Prostate gland (tissue), 2 donors: ENCODE measurements around the gene SCGB1A1. TPM values are rescaled to one million over a fixed set of nuclear protein-coding genes. Genes with fewer than 3 reads are reported as not detected.

Source experiments
- DNase-seq: peaks from one replicate; pipeline ENCODE4 v3.0.0-alpha.2; 2019; ENCODE audit warnings: low spot score
- H3K27ac ChIP-seq, 2 donors: fragments of 200-600 bp; sonication (generic); 2 replicates each; pipeline ENCODE4 v1.5.1; 2017 to 2019
- H3K27me3 ChIP-seq: fragments of 200-600 bp; sonication (generic); replicated peaks from 2 replicates; pipeline ENCODE4 v1.5.1; 2019; ENCODE audit not compliant: insufficient read depth
- H3K36me3 ChIP-seq, 2 donors: fragments of 200-600 bp; sonication (generic); 1 replicate in 1 of 2; 2 replicates in 1 of 2; pipeline versions ENCODE4 v1.5.1 to v1.8.1; 2017 to 2019
- H3K4me1 ChIP-seq: fragments of 200-600 bp; sonication (generic); replicated peaks from 2 replicates; pipeline ENCODE4 v1.5.1; 2019
- H3K4me3 ChIP-seq, 2 donors: fragments of 200-600 bp; sonication (generic); 2 replicates each; pipeline ENCODE4 v1.5.1; 2017 to 2019
- H3K9me3 ChIP-seq: fragments of 200-600 bp; sonication (generic); 2 replicates; pipeline ENCODE4 v1.5.1; 2017
- CTCF ChIP-seq, 4 experiments: fragments of 200-600 bp in 2 of 4; fragments of 450-650 bp in 2 of 4; sonication (generic) in 2 of 4; IDR thresholded peaks; 1 replicate in 3 of 4; 2 replicates in 1 of 4; pipeline ENCODE4 v1.5.1; 2016 to 2019; ENCODE audit warnings: antibody characterized with exemption in 4 of 4, mild to moderate bottlenecking in 2 of 4, moderate library complexity in 2 of 4
- POLR2AphosphoS5 ChIP-seq: sonication (generic); formaldehyde crosslinking; IDR thresholded peaks from one replicate; pipeline ENCODE4 v1.6.1; 2017; ENCODE audit warnings: antibody characterized with exemption
- WGBS: methylation state at CpG from one replicate; pipeline ENCODE4 v1.1.5; 2018; 5-methylcytosine and 5-hydroxymethylcytosine counted together
- intact Hi-C: fragments of 100-400 bp; cut with DNase I; formaldehyde crosslinking; loops from one replicate; pipeline ENCODE4 v1.14.2; 2022
- total RNA-seq, 2 donors: library from RNA; depleted of rRNA; stranded (reverse); fragments of >200 nt; gene quantifications; one replicate each; pipeline ENCODE4 v1.1.0, GENCODE V29; 2016

Gene SCGB1A1
- total RNA-seq, 2 donors from 2014 or later, result 6.8 to 203 TPM

GRCh38 chr11:62472063-62472884 lies 53.4 kb downstream of the SCGB1A1 start:
- Histone ChIP-seq H3K4me1 (no peaks in the 10 kb centered on the region), H3K9me3 (no peaks in the 10 kb centered on the region), H3K27me3 (no peaks in the 10 kb centered on the region), H3K27ac (no peak overlapping the region), H3K4me3 (no peak overlapping the region), H3K36me3 (no peaks in the 10 kb centered on the region)
- TF ChIP-seq POLR2AphosphoS5 (no peak), CTCF (IDR thresholded peaks at IDR 0.05) (no peak)
- intact Hi-C loops, result no loop called here
- WGBS, result 76% methylated on average over 9 of the region's 9 CpGs
- no peak for DNase-seq

Other genes starting within 250 kb of the SCGB1A1 start
- not detected for gene SCGB1D1, start 228.8 kb upstream of the SCGB1A1 start, total RNA-seq
- gene SCGB2A1, start 210.4 kb upstream of the SCGB1A1 start, total RNA-seq, result 10 to 100 TPM in 1 of 2 donors, 1 to 10 TPM in 1; 5.1 to 12.4 TPM
- 10 to 100 TPM in 1 of 2 donors, not detected in 1; 40.5 TPM for gene SCGB1D2, start 176.8 kb upstream of the SCGB1A1 start, total RNA-seq
- gene SCGB2A2, start 148.9 kb upstream of the SCGB1A1 start, total RNA-seq, result not detected
- not detected for gene SCGB1D4, start 120.0 kb upstream of the SCGB1A1 start, total RNA-seq
- gene ASRGL1, start 81.6 kb upstream of the SCGB1A1 start, total RNA-seq, result 10 to 100 TPM; 27.6 to 93.0 TPM
- gene AHNAK, start 127.8 kb downstream of the SCGB1A1 start, total RNA-seq, result 100 to 1,000 TPM; 367 to 434 TPM
- gene EEF1G, start 154.9 kb downstream of the SCGB1A1 start, total RNA-seq, result 1,000 to 10,000 TPM; 1,254 to 2,389 TPM
- gene TUT1, start 172.5 kb downstream of the SCGB1A1 start, total RNA-seq, result 10 to 100 TPM; 26.6 to 30.6 TPM
- gene MTA2, start 182.8 kb downstream of the SCGB1A1 start, total RNA-seq, result 100 to 1,000 TPM in 1 of 2 donors, 10 to 100 TPM in 1; 96.5 to 110 TPM
- gene EML3, start 193.7 kb downstream of the SCGB1A1 start, total RNA-seq, result 10 to 100 TPM; 50.2 to 80.1 TPM
- gene ROM1, start 194.2 kb downstream of the SCGB1A1 start, total RNA-seq, result 10 to 100 TPM in 1 of 2 donors, 1 to 10 TPM in 1; 8.0 to 12.7 TPM
- 10 to 100 TPM; 57.0 to 75.3 TPM for gene B3GAT3, start 203.0 kb downstream of the SCGB1A1 start, total RNA-seq
- gene GANAB, start 227.6 kb downstream of the SCGB1A1 start, total RNA-seq, result 100 to 1,000 TPM; 163 to 199 TPM
- 10 to 100 TPM; 34.0 to 35.3 TPM for gene INTS5, start 234.3 kb downstream of the SCGB1A1 start, total RNA-seq
- 10 to 100 TPM; 27.8 to 68.0 TPM for gene C11orf98, start 246.2 kb downstream of the SCGB1A1 start, total RNA-seq
- gene CSKMT, start 246.3 kb downstream of the SCGB1A1 start, total RNA-seq, result 10 to 100 TPM in 1 of 2 donors, 1 to 10 TPM in 1; 9.7 to 20.2 TPM